SU-DHL-6 (cell line): ENCODE results near the gene GPRC5D.

Experiments
- H2AFZ ChIP-seq: fragments of 200-600 bp; sonication (generic); 2 replicates; pipeline ENCODE4 v1.6.1; 2014; ENCODE audit warnings: low read depth, mild to moderate bottlenecking, moderate library complexity, mixed read lengths, antibody characterized with exemption, low read length; ENCODE audit not compliant: severe bottlenecking
- H3F3A ChIP-seq: fragments of 200-600 bp; shearing (Covaris generic); 2 replicates; pipeline ENCODE4 v1.6.0; 2016; ENCODE audit warnings: antibody characterized with exemption, mild to moderate bottlenecking; ENCODE audit not compliant: insufficient read depth
- H3K27ac ChIP-seq: fragments of 200-600 bp; sonication (generic); 2 replicates; pipeline ENCODE4 v1.5.1; 2016; ENCODE audit warnings: low read depth, mild to moderate bottlenecking, low read length, moderate library complexity, mixed read lengths
- H3K27me3 ChIP-seq: fragments of 200-600 bp; sonication (generic), shearing (Covaris generic); 2 replicates; pipeline ENCODE4 v1.6.0; 2014; ENCODE audit warnings: mild to moderate bottlenecking, low read length
- H3K36me3 ChIP-seq: fragments of 200-600 bp; sonication (generic); 2 replicates; pipeline ENCODE4 v1.6.1; 2014; ENCODE audit warnings: mild to moderate bottlenecking, low read length, mixed read lengths
- H3K4me2 ChIP-seq: fragments of 300-600, 200-600 bp; shearing (Covaris generic), sonication (generic); 2 replicates; pipeline ENCODE4 v1.6.0; 2014; ENCODE audit warnings: low read length, low read depth, mild to moderate bottlenecking; ENCODE audit not compliant: poor library complexity, severe bottlenecking
- H3K4me3 ChIP-seq: fragments of 200-600 bp; sonication (generic); 2 replicates; pipeline ENCODE4 v1.5.1; 2014; ENCODE audit warnings: antibody characterized with exemption, low read length, mild to moderate bottlenecking, mixed read lengths; ENCODE audit not compliant: insufficient read depth, poor library complexity, severe bottlenecking
- H3K79me2 ChIP-seq: fragments of 200-600 bp; sonication (generic); 2 replicates; pipeline ENCODE4 v1.6.1; 2014; ENCODE audit warnings: mild to moderate bottlenecking, low read length, moderate library complexity; ENCODE audit not compliant: insufficient read depth
- H3K9ac ChIP-seq: fragments of 200-600 bp; sonication (generic); 2 replicates; pipeline ENCODE4 v1.7.0; 2014; ENCODE audit warnings: mild to moderate bottlenecking, low read length
- H3K9me2 ChIP-seq: fragments of 200-600 bp; sonication (generic); replicated peaks from 2 replicates; pipeline ENCODE4 v1.6.1; 2014; ENCODE audit warnings: low read length; ENCODE audit not compliant: insufficient read depth
- H3K9me3 ChIP-seq: fragments of 200-600 bp; sonication (generic); 2 replicates; pipeline ENCODE4 v1.6.1; 2014; ENCODE audit warnings: low read length, mixed read lengths; ENCODE audit not compliant: insufficient read depth
- H4K20me1 ChIP-seq: fragments of 200-600 bp; sonication (generic); 2 replicates; pipeline ENCODE4 v1.6.1; 2014; ENCODE audit warnings: low read depth, mild to moderate bottlenecking, antibody characterized with exemption, low read length, moderate library complexity, mixed read lengths
- CTCF ChIP-seq: fragments of 200-600 bp; sonication (generic); IDR thresholded peaks from one replicate; pipeline ENCODE4 v1.5.1; 2017; ENCODE audit warnings: antibody characterized with exemption, mild to moderate bottlenecking, low read length, moderate library complexity; ENCODE audit not compliant: insufficient read depth, poor library complexity, severe bottlenecking
- EZH2phosphoT487 ChIP-seq: fragments of 200-600 bp; sonication (generic), shearing (Covaris generic); conservative IDR thresholded peaks from 2 replicates; pipeline ENCODE4 v1.6.1; 2018; ENCODE audit warnings: mild to moderate bottlenecking, antibody characterized with exemption, low read length, moderate library complexity, mixed read lengths

The GPRC5D gene

GRCh38 chr12:12896260-12896659 lies 55.7 kb downstream of the GPRC5D start:
- Histone ChIP-seq H3K4me3 (no peak overlapping the region), H3K9ac (no peak overlapping the region), H3K27me3 (no peaks in the 10 kb centered on the region), H3K4me2 (no peak overlapping the region), H3K27ac (no peak overlapping the region), H3K9me3 (no peaks in the 10 kb centered on the region), H3K9me2 (no peaks in the 10 kb centered on the region), H3F3A (no peaks in the 10 kb centered on the region), H3K79me2 (no peaks in the 10 kb centered on the region), H3K36me3 (no peaks in the 10 kb centered on the region), H2AFZ (no peak overlapping the region), H4K20me1 (no peaks in the 10 kb centered on the region)
- TF ChIP-seq CTCF (no peak), EZH2phosphoT487 (no peak)

GRCh38 chr12:12893438-12893837 lies 58.5 kb downstream of the GPRC5D start:
- Histone ChIP-seq H3K36me3 (no peaks in the 10 kb centered on the region), H4K20me1 (no peaks in the 10 kb centered on the region), H2AFZ (no peak overlapping the region), H3K4me3 (no peak overlapping the region), H3K9me3 (no peaks in the 10 kb centered on the region), H3K79me2 (no peaks in the 10 kb centered on the region), H3K9me2 (no peaks in the 10 kb centered on the region), H3K9ac (no peak overlapping the region), H3F3A (no peaks in the 10 kb centered on the region), H3K27ac (no peak overlapping the region), H3K4me2 (no peak overlapping the region), H3K27me3 (no peaks in the 10 kb centered on the region)
- no peak for TF ChIP-seq EZH2phosphoT487
- TF ChIP-seq CTCF = no peak

GRCh38 chr12:12892681-12893141 lies 59.3 kb downstream of the GPRC5D start:
- no peaks in the 10 kb centered on the region for H3K79me2 ChIP-seq
- no peak overlapping the region for H3K4me3 ChIP-seq
- H3K9me3 ChIP-seq = no peaks in the 10 kb centered on the region
- no peak overlapping the region for H3K27ac ChIP-seq
- H3K9me2 ChIP-seq = no peaks in the 10 kb centered on the region
- no peak overlapping the region for H2AFZ ChIP-seq
- H3K27me3 ChIP-seq = no peaks in the 10 kb centered on the region
- no peaks in the 10 kb centered on the region for H4K20me1 ChIP-seq
- no peak overlapping the region for H3K4me2 ChIP-seq
- TF ChIP-seq EZH2phosphoT487 = no peak
- no peak for TF ChIP-seq CTCF
- no peak overlapping the region for H3K9ac ChIP-seq
- H3K36me3 ChIP-seq = no peaks in the 10 kb centered on the region
- no peaks in the 10 kb centered on the region for H3F3A ChIP-seq

- Histone ChIP-seq H4K20me1 (no peaks in the 10 kb centered on the region), H3K79me2 (no peaks in the 10 kb centered on the region), H3K36me3 (no peaks in the 10 kb centered on the region), H3K4me2 (no peak overlapping the region), H3K27ac (no peak overlapping the region), H3K4me3 (no peak overlapping the region), H3K27me3 (no peaks in the 10 kb centered on the region), H3K9me2 (no peaks in the 10 kb centered on the region), H3F3A (no peaks in the 10 kb centered on the region), H3K9ac (no peak overlapping the region), H3K9me3 (no peaks in the 10 kb centered on the region), H2AFZ (no peak overlapping the region)
- TF ChIP-seq CTCF (no peak), EZH2phosphoT487 (no peak)
Measured at GRCh38 chr12:12891881-12892355, 60.1 kb downstream of the GPRC5D start.
